Neuronal stem cell (in vitro differentiated cells): ENCODE measurements around the gene ZDHHC11.

Source experiments
- DNase-seq: peaks from one replicate; pipeline ENCODE4 v3.0.0-alpha.2; 2013; ENCODE audit warnings: low spot score
- H2AFZ ChIP-seq: one replicate; pipeline ENCODE4 v1.6.1; 2013; ENCODE audit warnings: mild to moderate bottlenecking, low read length, inconsistent platforms
- H2AK5ac ChIP-seq: 2 replicates; pipeline ENCODE4 v1.6.1; 2013; ENCODE audit warnings: low read depth, mild to moderate bottlenecking, inconsistent platforms, low read length, moderate library complexity, mixed read lengths
- H2BK120ac ChIP-seq: 2 replicates; pipeline ENCODE4 v1.6.1; 2013; ENCODE audit warnings: low read depth, mild to moderate bottlenecking, inconsistent platforms, low read length, moderate library complexity, mixed read lengths
- H2BK12ac ChIP-seq: one replicate; pipeline ENCODE4 v1.6.1; 2013; ENCODE audit warnings: low read length, inconsistent platforms
- H2BK15ac ChIP-seq: 2 replicates; pipeline ENCODE4 v1.6.1; 2013; ENCODE audit warnings: mild to moderate bottlenecking, low read length, inconsistent platforms, mixed read lengths
- H2BK5ac ChIP-seq: one replicate; pipeline ENCODE4 v1.6.1; 2013; ENCODE audit warnings: inconsistent platforms, mild to moderate bottlenecking, low read length, moderate library complexity
- H3K14ac ChIP-seq: one replicate; pipeline ENCODE4 v1.6.1; 2013; ENCODE audit warnings: low read length, inconsistent platforms
- H3K18ac ChIP-seq: 2 replicates; pipeline ENCODE4 v1.6.1; 2013; ENCODE audit warnings: low read length, inconsistent platforms
- H3K23ac ChIP-seq: 2 replicates; pipeline ENCODE4 v1.6.1; 2013; ENCODE audit warnings: low read depth, mild to moderate bottlenecking, mixed read lengths, low read length, inconsistent platforms; ENCODE audit not compliant: poor library complexity
- H3K27ac ChIP-seq: replicated peaks from 3 replicates; pipeline ENCODE4 v1.5.1; 2013; ENCODE audit warnings: low read length, inconsistent platforms
- H3K27me3 ChIP-seq, 3 experiments: 2 replicates each; pipeline ENCODE4 v1.6.1; 2013; ENCODE audit warnings: low read length in 3 of 3, mild to moderate bottlenecking in 2 of 3, inconsistent platforms in 1 of 3, low read depth in 1 of 3, mixed read lengths in 1 of 3, moderate library complexity in 1 of 3; ENCODE audit not compliant: control insufficient read depth in 3 of 3, insufficient read depth in 3 of 3
- H3K36me3 ChIP-seq, 2 donors: replicated peaks in 1 of 2; 2 replicates each; pipeline ENCODE4 v1.6.1; 2013; ENCODE audit warnings: low read length in 2 of 2; ENCODE audit not compliant: control insufficient read depth in 2 of 2, insufficient read depth in 2 of 2
- H3K4ac ChIP-seq: 2 replicates; pipeline ENCODE4 v1.6.1; 2013; ENCODE audit warnings: inconsistent platforms, mild to moderate bottlenecking, low read length, moderate library complexity
- H3K4me1 ChIP-seq, 2 donors: 1 replicate in 1 of 2; 2 replicates in 1 of 2; pipeline ENCODE4 v1.6.1; 2013; ENCODE audit warnings: low read length in 2 of 2, low read depth in 1 of 2; ENCODE audit not compliant: control insufficient read depth in 2 of 2, insufficient read depth in 1 of 2
- H3K4me2 ChIP-seq: one replicate; pipeline ENCODE4 v1.6.1; 2013; ENCODE audit warnings: mild to moderate bottlenecking, low read length, inconsistent platforms; ENCODE audit not compliant: insufficient read depth, poor library complexity, severe bottlenecking
- H3K4me3 ChIP-seq, 2 donors: 2 replicates each; pipeline ENCODE4 v1.5.1; 2013; ENCODE audit warnings: low read length in 2 of 2, mild to moderate bottlenecking in 2 of 2, inconsistent platforms in 1 of 2, moderate library complexity in 1 of 2
- H3K79me1 ChIP-seq: one replicate; pipeline ENCODE4 v1.6.1; 2013; ENCODE audit warnings: low read depth, mild to moderate bottlenecking, inconsistent platforms, low read length, moderate library complexity
- H3K9ac ChIP-seq: one replicate; pipeline ENCODE4 v1.6.1; 2013; ENCODE audit warnings: mild to moderate bottlenecking, low read depth, low read length, inconsistent platforms; ENCODE audit not compliant: poor library complexity
- H3K9me3 ChIP-seq, 2 donors: replicated peaks in 1 of 2; 2 replicates each; pipeline versions ENCODE3 to v1.6.1; 2013; ENCODE audit warnings: low read length in 2 of 2, mild to moderate bottlenecking in 2 of 2, inconsistent platforms in 1 of 2, low read depth in 1 of 2, mixed read lengths in 1 of 2, moderate library complexity in 1 of 2; ENCODE audit not compliant: control insufficient read depth in 2 of 2, insufficient read depth in 1 of 2
- H4K8ac ChIP-seq: one replicate; pipeline ENCODE4 v1.6.1; 2013; ENCODE audit warnings: low read depth, mild to moderate bottlenecking, inconsistent platforms, low read length, moderate library complexity
- H4K91ac ChIP-seq: one replicate; pipeline ENCODE4 v1.6.1; 2013; ENCODE audit warnings: low read length, low read depth, mild to moderate bottlenecking, inconsistent platforms; ENCODE audit not compliant: poor library complexity
- WGBS, 2 donors: extraction: QIAGEN DNeasy Blood & Tissue Kit; methylation state at CpG; one replicate each; pipeline ENCODE4 v1.1.7; 2013; ENCODE audit warnings: missing lambda C conversion rate in 2 of 2, mixed read lengths in 1 of 2; ENCODE audit not compliant: insufficient read length in 2 of 2, insufficient replicate concordance in 1 of 2; ENCODE audit errors: extremely low coverage in 2 of 2; 5-methylcytosine and 5-hydroxymethylcytosine counted together

ZDHHC11 gene

GRCh38 chr5:746258-746761 lies 104.5 kb downstream of the ZDHHC11 start:
- no peak overlapping the region for H3K4ac ChIP-seq
- WGBS, 2 donors, result no CpG with 5 or more reads among the region's 11 CpGs
- no peak overlapping the region for H3K4me3 ChIP-seq
- peaks cover 0 to 13% of the 10 kb centered on the region in 2 donors for H3K36me3 ChIP-seq
- no peak for DNase-seq
- H2BK120ac ChIP-seq, result no peak overlapping the region
- H3K4me1 ChIP-seq, result peaks cover 0 to 3% of the 10 kb centered on the region in 2 donors
- H3K9me3 ChIP-seq, result no peaks in the 10 kb centered on the region
- no peak overlapping the region for H4K8ac ChIP-seq
- H3K27me3 ChIP-seq, result no peaks in the 10 kb centered on the region
- H4K91ac ChIP-seq, result no peak overlapping the region
- H2BK12ac ChIP-seq, result no peak overlapping the region
- no peak overlapping the region for H3K9ac ChIP-seq
- no peak overlapping the region for H2AK5ac ChIP-seq
- H3K14ac ChIP-seq, result peak overlapping the region; percentile 5
- no peak overlapping the region for H3K4me2 ChIP-seq
- peak overlapping the region; percentile 52 for H3K18ac ChIP-seq
- no peak overlapping the region for H2BK5ac ChIP-seq
- no peak overlapping the region for H3K27ac ChIP-seq
- H2BK15ac ChIP-seq, result no peak overlapping the region
- H2AFZ ChIP-seq, result no peak overlapping the region
- H3K23ac ChIP-seq, result no peak overlapping the region
- no peaks in the 10 kb centered on the region for H3K79me1 ChIP-seq
